H1 (cell line): ENCODE measurements around the gene EPHB1. TPM values are rescaled to one million over a fixed set of nuclear protein-coding genes. Genes with fewer than 3 reads are reported as not detected.

Experiments used
- CHD7 ChIP-seq: fragments of 300-600 bp; sonication (generic); IDR thresholded peaks from 2 replicates; pipeline ENCODE4 v1.7.1; 2012; ENCODE audit warnings: low read length, moderate library complexity, mild to moderate bottlenecking, inconsistent platforms; ENCODE audit not compliant: insufficient replicate concordance
- MAX ChIP-seq: IDR thresholded peaks from 2 replicates; pipeline ENCODE4 v1.6.1; 2012; ENCODE audit warnings: inconsistent platforms
- YY1 ChIP-seq: IDR thresholded peaks from 2 replicates; pipeline ENCODE4 v1.6.1; 2011; ENCODE audit warnings: low read depth, mild to moderate bottlenecking, low read length
- polyA plus RNA-seq, 7 experiments: library from polyadenylated mRNA; depleted of rRNA in 3 of 7; stranded (reverse) in 5 of 7; unstranded in 2 of 7; fragments of >200 nt in 5 of 7; fragments of 200-250 nt in 2 of 7; gene quantifications; 1 replicate in 5 of 7; 2 replicates in 1 of 7; 4 replicates in 1 of 7; pipeline versions ENCODE4 v1.2.1 to v1.2.3, GENCODE V29; 2011 to 2013; ENCODE audit warnings: missing spikeins in 2 of 7, mixed read lengths in 2 of 7
- total RNA-seq: library from RNA; stranded (reverse); fragmentation: NEBNext Ultra II Directional; extraction: Animal tissue kit (Norgen Biotek cat#: 25700); gene quantifications from 2 replicates; pipeline ENCODE4 v1.2.1, GENCODE V29; 2021

The EPHB1 gene
- total and polyA plus RNA-seq, 2 of the 8 experiments (the other 6 are each of a cell fraction or from before 2014, with no cell fraction given), result 3.5 to 5.9 TPM

- TF ChIP-seq CHD7 (no peak), YY1 (no peak), MAX (no peak)
Measured at GRCh38 chr3:135248213-135248612, 453.2 kb downstream of the EPHB1 start (continued).
